GM12878 (cell line): ENCODE measurements around the gene OOSP3. TPM values are rescaled to one million over a fixed set of nuclear protein-coding genes. Genes with fewer than 3 reads are reported as not detected.

Experiments used
- ATAC-seq: fragments of 200-7000 bp; cut with Tn5 transposase; 3 replicates; pipeline ENCODE4 v1.9.1; 2020; ENCODE audit warnings: mild to moderate bottlenecking, moderate library complexity
- BruUV-seq: library from RNA; stranded (reverse); fragments of 400-500 nt; replicated peaks from 2 replicates; lab custom pipeline; 2021; lab: Mats Ljungman, UMichigan
- CTCF ChIA-PET: fragments of 300-600 bp; sonication (Branson Sonifier 250); formaldehyde crosslinking; extraction: SDS; loops from one replicate; lab custom pipeline; 2021; ENCODE audit warnings: inconsistent platforms; lab: Yijun Ruan, JAX
- POLR2A ChIA-PET: fragments of 350-600 bp; formaldehyde crosslinking; extraction: SDS; loops from one replicate; lab custom pipeline; 2021; ENCODE audit warnings: inconsistent platforms; lab: Charles Lee
- RAD21 ChIA-PET: fragments of 300-600 bp; sonication (Branson Sonifier 250); formaldehyde crosslinking; loops from one replicate; lab custom pipeline; 2023; ENCODE audit warnings: antibody characterized with exemption; ENCODE audit not compliant: unreplicated experiment; lab: Charles Lee
- SMC1A ChIA-PET: fragments of 300-600 bp; sonication (Branson Sonifier 250); formaldehyde crosslinking; loops from one replicate; lab custom pipeline; 2023; ENCODE audit not compliant: unreplicated experiment, uncharacterized antibody; lab: Charles Lee
- DNase-seq: peaks from one replicate; pipeline ENCODE4 v3.0.0-alpha.2; 2011; ENCODE audit warnings: low read depth, low spot score
- FAIRE-seq: peaks from 3 replicates; lab custom pipeline; 2011; peaks lifted over from hg19 to GRCh38; lab: Jason Lieb, UNC
- H2AFZ ChIP-seq: 2 replicates; pipeline ENCODE4 v1.6.0; 2011; ENCODE audit warnings: low read depth, low read length, control low read depth; ENCODE audit not compliant: control insufficient read depth
- H3K27ac ChIP-seq: 2 replicates; pipeline ENCODE4 v1.5.1; 2011; ENCODE audit warnings: control low read depth; ENCODE audit not compliant: control insufficient read depth, insufficient read depth
- H3K27me3 ChIP-seq, 2 experiments: replicated peaks in 1 of 2; 2 replicates each; pipeline versions ENCODE4 v1.6.0 to v1.6.1; 2011; ENCODE audit warnings: low read length in 1 of 2; ENCODE audit not compliant: control insufficient read depth in 2 of 2, insufficient read depth in 2 of 2
- H3K36me3 ChIP-seq, 2 experiments: 2 replicates each; pipeline ENCODE4 v1.5.1; 2011; ENCODE audit warnings: low read length in 1 of 2; ENCODE audit not compliant: control insufficient read depth in 2 of 2, insufficient read depth in 2 of 2
- H3K4me1 ChIP-seq: 2 replicates; pipeline ENCODE4 v1.6.1; 2011; ENCODE audit warnings: mild to moderate bottlenecking, low read length, moderate library complexity, mixed read lengths; ENCODE audit not compliant: control insufficient read depth, insufficient read depth
- H3K4me2 ChIP-seq: 2 replicates; pipeline ENCODE4 v1.6.0; 2011; ENCODE audit warnings: control low read depth; ENCODE audit not compliant: control insufficient read depth, insufficient read depth
- H3K4me3 ChIP-seq: fragments of 200-600 bp; sonication (generic); 2 replicates; pipeline ENCODE4 v1.5.1; 2016
- H3K79me2 ChIP-seq: 2 replicates; pipeline ENCODE4 v1.6.0; 2011; ENCODE audit warnings: low read length; ENCODE audit not compliant: control insufficient read depth, insufficient read depth
- H3K9ac ChIP-seq: 2 replicates; pipeline ENCODE4 v1.8.0; 2011; ENCODE audit warnings: low read length, control low read depth, mixed read lengths; ENCODE audit not compliant: control insufficient read depth, insufficient read depth
- H3K9me3 ChIP-seq: replicated peaks from 3 replicates; pipeline ENCODE4 v1.5.1; 2011; ENCODE audit warnings: mild to moderate bottlenecking, low read length; ENCODE audit not compliant: control insufficient read depth, insufficient read depth
- H4K20me1 ChIP-seq: 2 replicates; pipeline ENCODE4 v1.6.0; 2011; ENCODE audit not compliant: control insufficient read depth, insufficient read depth
- CBX3 ChIP-seq: fragments of 200-600 bp; sonication (generic); IDR thresholded peaks from 2 replicates; pipeline ENCODE4 v1.6.1; 2016; ENCODE audit warnings: low read depth, borderline replicate concordance
- GATAD2B ChIP-seq: fragments of 450-650 bp; conservative IDR thresholded peaks from 2 replicates; pipeline ENCODE4 v1.6.1; 2017; ENCODE audit warnings: low read depth, mild to moderate bottlenecking, moderate library complexity
- IRF3 ChIP-seq: fragments of 450-650 bp; IDR thresholded peaks from 2 replicates; pipeline ENCODE4 v1.6.1; 2014; ENCODE audit warnings: mild to moderate bottlenecking
- MEF2B ChIP-seq: fragments of 450-650 bp; IDR thresholded peaks from 2 replicates; pipeline ENCODE4 v1.6.1; 2018; ENCODE audit warnings: mild to moderate bottlenecking, moderate library complexity; ENCODE audit not compliant: partially characterized antibody, poor library complexity, severe bottlenecking
- MYC ChIP-seq: IDR thresholded peaks from 2 replicates; pipeline ENCODE4 v1.6.1; 2011; ENCODE audit warnings: mild to moderate bottlenecking, low read length, moderate library complexity, inconsistent platforms; ENCODE audit not compliant: insufficient read depth, insufficient replicate concordance, insufficient read length, severe bottlenecking
- NFIC ChIP-seq: IDR thresholded peaks from 2 replicates; pipeline ENCODE4 v1.6.1; 2012; ENCODE audit warnings: low read depth, mild to moderate bottlenecking, inconsistent platforms, low read length, moderate library complexity
- PRDM15 ChIP-seq: fragments of 450-650 bp; formaldehyde crosslinking; IDR thresholded peaks from 2 replicates; pipeline ENCODE4 v1.4.0; 2020; ENCODE audit warnings: mild to moderate bottlenecking, moderate library complexity
- RAD21 ChIP-seq: IDR thresholded peaks from 2 replicates; pipeline ENCODE4 v1.6.1; 2011; ENCODE audit warnings: mild to moderate bottlenecking, low read depth, low read length, moderate library complexity; ENCODE audit not compliant: insufficient read depth
- TCF3 ChIP-seq: IDR thresholded peaks from 2 replicates; pipeline ENCODE4 v1.6.1; 2012; ENCODE audit warnings: low read depth, mild to moderate bottlenecking, low read length, borderline replicate concordance; ENCODE audit not compliant: insufficient read depth
- TCF7 ChIP-seq: IDR thresholded peaks from 2 replicates; pipeline ENCODE4 v1.6.1; 2014; ENCODE audit warnings: antibody characterized with exemption, borderline replicate concordance
- USF2 ChIP-seq: IDR thresholded peaks from 2 replicates; pipeline ENCODE4 v1.6.1; 2011; ENCODE audit warnings: low read depth, low read length, improper control_type of control experiment, borderline replicate concordance
- WRNIP1 ChIP-seq: IDR thresholded peaks from 2 replicates; pipeline ENCODE4 v1.6.1; 2011; ENCODE audit warnings: low read depth, low read length, improper control_type of control experiment, borderline replicate concordance
- ZBED1 ChIP-seq: IDR thresholded peaks from 2 replicates; pipeline ENCODE4 v1.6.1; 2016; ENCODE audit warnings: borderline replicate concordance
- ZNF207 ChIP-seq: fragments of 450-650 bp; IDR thresholded peaks from 2 replicates; pipeline ENCODE4 v1.6.1; 2014; ENCODE audit warnings: antibody characterized with exemption, mild to moderate bottlenecking, borderline replicate concordance
- ZSCAN29 ChIP-seq: fragments of 450-650 bp; IDR thresholded peaks from 2 replicates; pipeline ENCODE4 v1.6.1; 2017; ENCODE audit warnings: mild to moderate bottlenecking, moderate library complexity
- WGBS: methylation state at CpG from one replicate; pipeline ENCODE4 v1.1.6; 2016; ENCODE audit warnings: low lambda C conversion rate; ENCODE audit not compliant: insufficient replicate concordance, insufficient coverage; ENCODE audit errors: missing lambda C conversion rate; 5-methylcytosine and 5-hydroxymethylcytosine counted together
- in situ Hi-C: fragments of 300-500 bp; cut with MboI; formaldehyde crosslinking; loops from 9 replicates; pipeline ENCODE4 v1.14.3; 2018; ENCODE audit warnings: mixed read lengths
- intact Hi-C: fragments of 100-400 bp; cut with micrococcal nuclease; formaldehyde crosslinking; loops from one replicate; pipeline ENCODE4 v1.14.2; 2022; ENCODE audit not compliant: unreplicated experiment
- polyA plus RNA-seq, 11 experiments: library from polyadenylated mRNA; depleted of rRNA in 4 of 11; unstranded in 6 of 11; stranded (reverse) in 5 of 11; fragments of >200 nt; fragmentation: Nextera tagmentation in 4 of 11; fragmentation: Illumina TruSeq in 1 of 11; extraction: Ambion mirVana in 4 of 11; extraction: Trizol in 1 of 11; gene quantifications; 1 replicate in 1 of 11; 2 replicates in 10 of 11; pipeline versions ENCODE4 v1.2.1 to v1.2.3, GENCODE V29; 2011 to 2016; ENCODE audit warnings: inconsistent platforms in 2 of 11, missing spikeins in 2 of 11, low read depth in 1 of 11
- total RNA-seq, 4 experiments: library from RNA; depleted of rRNA in 3 of 4; stranded (reverse); fragments of >200 nt in 3 of 4; fragmentation: Illumina TruSeq in 1 of 4; extraction: Trizol in 1 of 4; gene quantifications; 2 replicates each; pipeline versions ENCODE4 v1.2.1 to v1.2.3, GENCODE V29; 2013 to 2021

Gene OOSP3
- total and polyA plus RNA-seq, 10 of the 15 experiments (the other 5 are each of a cell fraction or from before 2014, with no cell fraction given): 0.07 TPM; not detected in 9

GRCh38 chr11:59944720-59945119 lies 66.1 kb downstream of the OOSP3 start:
- TF ChIP-seq USF2 (no peak), ZBED1 (no peak), CBX3 (no peak), PRDM15 (no peak), IRF3 (no peak), TCF3 (no peak), RAD21 (no peak), NFIC (no peak), GATAD2B (no peak), MEF2B (no peak), WRNIP1 (no peak), TCF7 (no peak), ZSCAN29 (no peak), ZNF207 (no peak), MYC (no peak)
- Histone ChIP-seq H3K36me3 (no peaks in the 10 kb centered on the region), H3K9me3 (no peaks in the 10 kb centered on the region), H3K79me2 (no peaks in the 10 kb centered on the region), H3K27ac (no peak overlapping the region), H4K20me1 (no peaks in the 10 kb centered on the region), H3K4me1 (no peaks in the 10 kb centered on the region), H3K4me2 (no peak overlapping the region), H3K4me3 (no peak overlapping the region), H3K27me3 (no peaks in the 10 kb centered on the region), H3K9ac (no peak overlapping the region), H2AFZ (no peak overlapping the region)
- SMC1A ChIA-PET: interaction anchor here (0.6 kb wide), 2 partner anchors 54 to 81 kb away, joined by 3 read pairs; no protein-coding TSS in a partner anchor
- 0% methylated on average over 2 of the region's 2 CpGs for WGBS
- RAD21 ChIA-PET: no interaction called here
- CTCF ChIA-PET: interaction anchor here (1.6 kb wide), 1 partner anchor 306 kb away, joined by 6 read pairs; no protein-coding TSS in a partner anchor
- POLR2A ChIA-PET: interaction anchor here (0.6 kb wide), 2 partner anchors 144 to 161 kb away, joined by 3 to 5 read pairs; no protein-coding TSS in a partner anchor
- BruUV-seq: no TSS peak
- in situ Hi-C loops (no loop called here), intact Hi-C loops (no loop called here)
- FAIRE-seq (no peak), DNase-seq (no peak), ATAC-seq (no peak)
